IMR-90 (cell line): Measurements from ENCODE around the gene PRKAG3. TPM values are rescaled to one million over a fixed set of nuclear protein-coding genes. Genes with fewer than 3 reads are reported as not detected.

Experiments
- ATAC-seq: fragments of 200-7000 bp; cut with Tn5 transposase; 2 replicates; pipeline ENCODE4 v1.9.1; 2020; ENCODE audit warnings: low read depth, mild to moderate bottlenecking, moderate library complexity
- BruUV-seq: library from RNA; stranded (reverse); fragments of 400-500 nt; replicated peaks from 2 replicates; lab custom pipeline; 2021; lab: Mats Ljungman, UMichigan
- CTCF ChIA-PET: fragments of 300-600 bp; formaldehyde crosslinking; extraction: SDS; loops from one replicate; lab custom pipeline; 2021; ENCODE audit warnings: antibody characterized with exemption; lab: Yijun Ruan, JAX
- POLR2A ChIA-PET: fragments of 300-600 bp; sonication (Branson Sonifier 250); formaldehyde crosslinking; loops from one replicate; lab custom pipeline; 2022; ENCODE audit warnings: antibody characterized with exemption; ENCODE audit not compliant: unreplicated experiment; lab: Charles Lee
- DNase-seq: peaks from one replicate; pipeline ENCODE4 v3.0.0; 2013
- H2AFZ ChIP-seq: replicated peaks from 2 replicates; pipeline ENCODE3; 2013; ENCODE audit warnings: low read length, mild to moderate bottlenecking; ENCODE audit not compliant: poor library complexity
- H2AK5ac ChIP-seq: 2 replicates; pipeline ENCODE4 v1.6.1; 2013; ENCODE audit warnings: low read depth, low read length, inconsistent platforms
- H2AK9ac ChIP-seq: replicated peaks from 2 replicates; pipeline ENCODE3; 2013; ENCODE audit warnings: mild to moderate bottlenecking, low read depth, low read length, moderate library complexity; ENCODE audit not compliant: poor library complexity
- H2BK120ac ChIP-seq: 2 replicates; pipeline ENCODE4 v1.6.1; 2013; ENCODE audit warnings: low read depth, low read length, inconsistent platforms
- H2BK15ac ChIP-seq: 3 replicates; pipeline ENCODE4 v1.6.1; 2013; ENCODE audit warnings: low read depth, low read length, inconsistent platforms
- H2BK20ac ChIP-seq: 2 replicates; pipeline ENCODE4 v1.6.1; 2013; ENCODE audit warnings: low read depth, mild to moderate bottlenecking, inconsistent platforms, low read length, moderate library complexity
- H2BK5ac ChIP-seq: 2 replicates; pipeline ENCODE4 v1.6.1; 2013; ENCODE audit warnings: mild to moderate bottlenecking, low read depth, low read length, inconsistent platforms; ENCODE audit not compliant: poor library complexity, severe bottlenecking
- H3K14ac ChIP-seq: replicated peaks from 2 replicates; pipeline ENCODE4 v1.6.1; 2013; ENCODE audit warnings: low read depth, low read length, inconsistent platforms
- H3K18ac ChIP-seq: 2 replicates; pipeline ENCODE4 v1.6.1; 2013; ENCODE audit warnings: low read depth, low read length, control low read depth
- H3K23ac ChIP-seq: 2 replicates; pipeline ENCODE4 v1.6.1; 2013; ENCODE audit warnings: low read depth, low read length, inconsistent platforms
- H3K27ac ChIP-seq: 2 replicates; pipeline ENCODE4 v1.5.1; 2013; ENCODE audit warnings: mild to moderate bottlenecking, control low read depth, low read length; ENCODE audit not compliant: insufficient read depth
- H3K27me3 ChIP-seq: 2 replicates; pipeline ENCODE4 v1.6.1; 2013; ENCODE audit warnings: low read length; ENCODE audit not compliant: control insufficient read depth, insufficient read depth
- H3K36me3 ChIP-seq: 2 replicates; pipeline ENCODE4 v1.6.1; 2013; ENCODE audit warnings: low read length, mixed read lengths; ENCODE audit not compliant: control insufficient read depth, insufficient read depth
- H3K4ac ChIP-seq: 2 replicates; pipeline ENCODE4 v1.6.1; 2013; ENCODE audit warnings: low read depth, low read length, inconsistent platforms
- H3K4me1 ChIP-seq: 2 replicates; pipeline ENCODE4 v1.6.1; 2013; ENCODE audit warnings: low read length, mixed read lengths; ENCODE audit not compliant: control insufficient read depth, insufficient read depth
- H3K4me2 ChIP-seq: 2 replicates; pipeline ENCODE4 v1.6.1; 2013; ENCODE audit warnings: low read depth, mild to moderate bottlenecking, control low read depth, low read length, moderate library complexity
- H3K4me3 ChIP-seq: 2 replicates; pipeline ENCODE4 v1.5.1; 2013; ENCODE audit warnings: low read depth, mild to moderate bottlenecking, control low read depth, low read length, moderate library complexity; ENCODE audit not compliant: insufficient read depth
- H3K56ac ChIP-seq: 2 replicates; pipeline ENCODE4 v1.6.1; 2013; ENCODE audit warnings: low read length, inconsistent platforms; ENCODE audit not compliant: insufficient read depth; ENCODE audit errors: extremely low read depth
- H3K79me1 ChIP-seq, 2 experiments: 2 replicates each; pipeline ENCODE4 v1.6.1; 2013; ENCODE audit warnings: low read length in 2 of 2, inconsistent platforms in 1 of 2, low read depth in 1 of 2
- H3K9ac ChIP-seq: 2 replicates; pipeline ENCODE4 v1.6.1; 2013; ENCODE audit warnings: low read depth, low read length, control low read depth
- H3K9me1 ChIP-seq: 2 replicates; pipeline ENCODE4 v1.6.1; 2013; ENCODE audit warnings: low read length, inconsistent platforms; ENCODE audit not compliant: insufficient read depth
- H3K9me3 ChIP-seq: 2 replicates; pipeline ENCODE4 v1.6.1; 2013; ENCODE audit warnings: low read length; ENCODE audit not compliant: control insufficient read depth, insufficient read depth
- H4K20me1 ChIP-seq: 2 replicates; pipeline ENCODE4 v1.6.1; 2013; ENCODE audit warnings: low read length, inconsistent platforms; ENCODE audit not compliant: insufficient read depth
- H4K5ac ChIP-seq: 2 replicates; pipeline ENCODE4 v1.6.1; 2013; ENCODE audit warnings: mild to moderate bottlenecking, low read depth, low read length, control low read depth
- H4K8ac ChIP-seq, 2 experiments: 2 replicates each; pipeline ENCODE4 v1.6.1; 2013; ENCODE audit warnings: low read depth in 2 of 2, low read length in 2 of 2, control low read depth in 1 of 2, inconsistent platforms in 1 of 2
- H4K91ac ChIP-seq: 2 replicates; pipeline ENCODE4 v1.6.1; 2013; ENCODE audit warnings: low read depth, low read length, inconsistent platforms; ENCODE audit not compliant: insufficient read depth
- BHLHE40 ChIP-seq: fragments of 150-350 bp; IDR thresholded peaks from 2 replicates; pipeline ENCODE4 v1.6.1; 2016; ENCODE audit warnings: mild to moderate bottlenecking, low read depth, low read length
- ELK1 ChIP-seq: fragments of 150-350 bp; IDR thresholded peaks from 2 replicates; pipeline ENCODE4 v1.6.1; 2016; ENCODE audit warnings: low read depth, mild to moderate bottlenecking, low read length, moderate library complexity, borderline replicate concordance
- MAFK ChIP-seq: IDR thresholded peaks from 2 replicates; pipeline ENCODE4 v1.6.1; 2012; ENCODE audit warnings: low read depth, low read length, improper control_type of control experiment
- MAZ ChIP-seq: IDR thresholded peaks from 2 replicates; pipeline ENCODE4 v1.6.1; 2012; ENCODE audit warnings: low read depth, mild to moderate bottlenecking, low read length, improper control_type of control experiment, moderate library complexity, borderline replicate concordance
- MXI1 ChIP-seq: IDR thresholded peaks from 2 replicates; pipeline ENCODE4 v1.6.1; 2012; ENCODE audit warnings: low read depth, mild to moderate bottlenecking, low read length, moderate library complexity, borderline replicate concordance
- NFE2L2 ChIP-seq: fragments of 150-350 bp; IDR thresholded peaks from 2 replicates; pipeline ENCODE4 v1.6.1; 2016; ENCODE audit warnings: low read depth, mild to moderate bottlenecking, low read length
- POLR2A ChIP-seq: IDR thresholded peaks from 2 replicates; pipeline ENCODE4 v1.6.1; 2012; ENCODE audit warnings: mild to moderate bottlenecking, low read depth, low read length
- RCOR1 ChIP-seq: IDR thresholded peaks from 2 replicates; pipeline ENCODE4 v1.6.1; 2012; ENCODE audit warnings: mild to moderate bottlenecking, low read length, improper control_type of control experiment; ENCODE audit not compliant: insufficient replicate concordance
- SMC3 ChIP-seq: fragments of 150-350 bp; IDR thresholded peaks from 2 replicates; pipeline ENCODE4 v1.6.1; 2016; ENCODE audit warnings: low read depth, mild to moderate bottlenecking, antibody characterized with exemption, low read length, moderate library complexity
- WGBS, 2 experiments: methylation state at CpG; one replicate each; pipeline versions ENCODE4 v1.1.5 to v1.1.7; 2013; ENCODE audit warnings: missing lambda C conversion rate in 2 of 2; ENCODE audit not compliant: insufficient read length in 1 of 2; ENCODE audit errors: extremely low coverage in 2 of 2; 5-methylcytosine and 5-hydroxymethylcytosine counted together
- dilution Hi-C: fragments of 300-500 bp; cut with HindIII; formaldehyde crosslinking; loops from one replicate; pipeline ENCODE4 v1.14.3; 2018; ENCODE audit warnings: low sequenced_read_pairs; ENCODE audit not compliant: unreplicated experiment
- in situ Hi-C: fragments of 300-500 bp; cut with MboI; formaldehyde crosslinking; loops from 3 replicates; pipeline ENCODE4 v1.14.3; 2019; ENCODE audit warnings: low sequenced_read_pairs, inconsistent platforms, mixed read lengths
- intact Hi-C: fragments of 100-400 bp; cut with micrococcal nuclease; formaldehyde crosslinking; loops from 2 replicates; pipeline ENCODE4 v1.10.0; 2022
- polyA plus RNA-seq, 3 experiments: library from polyadenylated mRNA; depleted of rRNA; stranded (reverse); fragments of >200 nt; gene quantifications; 2 replicates each; pipeline ENCODE4 v1.2.3, GENCODE V29; 2012; ENCODE audit warnings: low replicate concordance in 1 of 3
- total RNA-seq: library from RNA; depleted of rRNA; stranded (reverse); fragments of >200 nt; gene quantifications from 2 replicates; pipeline ENCODE4 v1.2.3, GENCODE V29; 2012

PRKAG3 gene
- total and polyA plus RNA-seq, 2 of the 4 experiments (the other 2 are of a cell fraction): not detected

GRCh38 chr2:218858671-218859555, 27.3 kb upstream of the PRKAG3 start:
- Histone ChIP-seq H2BK20ac (no peak overlapping the region), H3K4me3 (no peak overlapping the region), H3K9me1 (no peaks in the 10 kb centered on the region), H3K9ac (no peak overlapping the region), H3K14ac (no peak overlapping the region), H3K36me3 (no peaks in the 10 kb centered on the region), H3K23ac (no peak overlapping the region), H3K27ac (no peak overlapping the region), H3K4ac (no peak overlapping the region), H3K27me3 (peaks cover 84% of the 10 kb centered on the region), H3K79me1 (no peaks in the 10 kb centered on the region), H2AK5ac (no peak overlapping the region), H3K9me3 (peaks cover 4% of the 10 kb centered on the region; the same call in 1 of the 2 replicates), H4K20me1 (no peaks in the 10 kb centered on the region; the same call in 1 of the 2 replicates), H2AK9ac (no peak overlapping the region), H3K4me2 (no peak overlapping the region; the same call in 1 of the 2 replicates), H3K56ac (no peak overlapping the region), H4K5ac (no peak overlapping the region), H4K8ac (no peak overlapping the region), H2BK5ac (no peak overlapping the region), H2AFZ (peak overlapping the region; percentile 21), H2BK15ac (no peak overlapping the region), H2BK120ac (no peak overlapping the region), H3K18ac (no peak overlapping the region), H4K91ac (no peak overlapping the region), H3K4me1 (peaks cover 5% of the 10 kb centered on the region; the same call in 1 of the 2 replicates)
- in situ Hi-C loops (no loop called here), dilution Hi-C loops (no loop called here), intact Hi-C loops (no loop called here)
- no TSS peak for BruUV-seq
- TF ChIP-seq NFE2L2: no peak
- TF ChIP-seq ELK1: no peak
- TF ChIP-seq BHLHE40: no peak
- no peak for TF ChIP-seq MXI1
- no peak for TF ChIP-seq MAZ
- TF ChIP-seq MAFK: no peak
- no peak for TF ChIP-seq RCOR1
- no peak for TF ChIP-seq POLR2A
- TF ChIP-seq SMC3: no peak
- WGBS, 2 experiments: 0% methylated on average over 6 of the region's 51 CpGs; no CpG with 5 or more reads in 1 of the 2 experiments
- no peak for DNase-seq
- POLR2A ChIA-PET: no interaction called here
- CTCF ChIA-PET: no interaction called here
- ATAC-seq: no peak
